WTC11 (cell line): ENCODE data around the gene CPLX3. TPM values are rescaled to one million over a fixed set of nuclear protein-coding genes. Genes with fewer than 3 reads are reported as not detected.

Experiments used
- ATAC-seq: fragments of 200-7000 bp; cut with Tn5 transposase; 2 replicates; pipeline ENCODE4 v1.10.0; 2021; ENCODE audit warnings: mild to moderate bottlenecking, moderate library complexity
- CTCF ChIA-PET: fragments of 300-600 bp; sonication (Branson Sonifier 250); formaldehyde crosslinking; loops from one replicate; lab custom pipeline; 2021; ENCODE audit warnings: antibody characterized with exemption; lab: Charles Lee
- POLR2A ChIA-PET: fragments of 350-600 bp; sonication (Branson Sonifier 250); formaldehyde crosslinking; loops from one replicate; lab custom pipeline; 2021; ENCODE audit warnings: antibody characterized with exemption; lab: Charles Lee
- DNase-seq: peaks from one replicate; pipeline ENCODE4 v3.0.0; 2021; ENCODE audit warnings: low spot score
- H3K27ac Mint-ChIP-seq: 2 replicates; pipeline ENCODE4 v1.8.0; 2021; ENCODE audit warnings: mixed read lengths
- H3K27me3 Mint-ChIP-seq: 2 replicates; pipeline ENCODE4 v1.8.0; 2021; ENCODE audit warnings: low read depth, mild to moderate bottlenecking, moderate library complexity, mixed read lengths
- H3K36me3 Mint-ChIP-seq: 2 replicates; pipeline ENCODE4 v1.8.0; 2021; ENCODE audit warnings: mixed read lengths
- H3K4me1 Mint-ChIP-seq: 2 replicates; pipeline ENCODE4 v1.8.0; 2022; ENCODE audit warnings: mixed read lengths
- H3K4me3 Mint-ChIP-seq: 2 replicates; pipeline ENCODE4 v1.8.0; 2021; ENCODE audit warnings: mild to moderate bottlenecking, moderate library complexity, mixed read lengths
- H3K9me3 Mint-ChIP-seq: 2 replicates; pipeline ENCODE4 v1.8.0; 2021; ENCODE audit warnings: mixed read lengths
- ELF4 ChIP-seq: sonication (generic); formaldehyde crosslinking; IDR thresholded peaks from 2 replicates; pipeline ENCODE4 v1.8.1; 2022; ENCODE audit warnings: low read depth, mild to moderate bottlenecking, moderate library complexity, missing genetic modification reagents
- IRF2 ChIP-seq: sonication (generic); formaldehyde crosslinking; IDR thresholded peaks from 2 replicates; pipeline ENCODE4 v1.8.0; 2022; ENCODE audit warnings: low read depth, missing genetic modification reagents, borderline replicate concordance
- KAT7 ChIP-seq: sonication (generic); formaldehyde crosslinking; IDR thresholded peaks from 2 replicates; pipeline ENCODE4 v1.8.1; 2023; ENCODE audit warnings: missing genetic modification reagents, mild to moderate bottlenecking, borderline replicate concordance
- MXD4 ChIP-seq: fragments of 250-450 bp; sonication (Bioruptor Pico); IDR thresholded peaks from 2 replicates; pipeline ENCODE4 v1.8.0; 2021; ENCODE audit warnings: mild to moderate bottlenecking, moderate library complexity, borderline replicate concordance
- NR1H2 ChIP-seq: sonication (generic); formaldehyde crosslinking; IDR thresholded peaks from 2 replicates; pipeline ENCODE4 v1.9.0; 2021; ENCODE audit warnings: mild to moderate bottlenecking, moderate library complexity, missing genetic modification reagents
- PRDM15 ChIP-seq: sonication (generic); formaldehyde crosslinking; IDR thresholded peaks from 2 replicates; pipeline ENCODE4 v1.8.0; 2022; ENCODE audit warnings: missing genetic modification reagents
- SMAD3 ChIP-seq: sonication (generic); formaldehyde crosslinking; IDR thresholded peaks from 2 replicates; pipeline ENCODE4 v1.8.0; 2022; ENCODE audit warnings: missing genetic modification reagents, mild to moderate bottlenecking, borderline replicate concordance
- TCF7 ChIP-seq: sonication (generic); formaldehyde crosslinking; IDR thresholded peaks from 2 replicates; pipeline ENCODE4 v1.8.0; 2022; ENCODE audit warnings: mild to moderate bottlenecking, low read depth, missing genetic modification reagents, moderate library complexity
- TEAD4 ChIP-seq: sonication (generic); formaldehyde crosslinking; IDR thresholded peaks from 2 replicates; pipeline ENCODE4 v1.8.0; 2022; ENCODE audit warnings: mild to moderate bottlenecking, missing genetic modification reagents
- ZMAT4 ChIP-seq: fragments of 250-450 bp; sonication (Bioruptor Pico); IDR thresholded peaks from 2 replicates; pipeline ENCODE4 v1.9.0; 2021; ENCODE audit warnings: mild to moderate bottlenecking
- ZNF219 ChIP-seq: sonication (generic); formaldehyde crosslinking; IDR thresholded peaks from 2 replicates; pipeline ENCODE4 v1.8.0; 2023; ENCODE audit warnings: missing genetic modification reagents, mild to moderate bottlenecking, borderline replicate concordance
- ZNF232 ChIP-seq: sonication (generic); formaldehyde crosslinking; IDR thresholded peaks from 2 replicates; pipeline ENCODE4 v1.8.0; 2022; ENCODE audit warnings: mild to moderate bottlenecking, missing genetic modification reagents
- ZNF671 ChIP-seq: fragments of 250-450 bp; sonication (Bioruptor Pico); IDR thresholded peaks from 2 replicates; pipeline ENCODE4 v1.8.0; 2021; ENCODE audit warnings: mild to moderate bottlenecking
- total RNA-seq: library from RNA; stranded (reverse); gene quantifications from 3 replicates; pipeline ENCODE4 v1.2.3, GENCODE V29; 2021
- TF ChIP-seq, protein P1 (sequence below): sonication (generic); formaldehyde crosslinking; IDR thresholded peaks from 2 replicates; pipeline ENCODE4 v1.8.0; 2022; ENCODE audit warnings: mild to moderate bottlenecking, missing genetic modification reagents
- TF ChIP-seq, protein P2 (sequence below): fragments of 250-450 bp; sonication (Bioruptor Pico); IDR thresholded peaks from 2 replicates; pipeline ENCODE4 v2.1.2; 2022; ENCODE audit warnings: mild to moderate bottlenecking, moderate library complexity
- TF ChIP-seq, protein P3 (sequence below): fragments of 250-450 bp; sonication (Bioruptor Pico); IDR thresholded peaks from 2 replicates; pipeline ENCODE4 v1.9.0; 2021; ENCODE audit warnings: mild to moderate bottlenecking

CPLX3 gene
- total RNA-seq, 1 experiment from 2014 or later, result 0.09 TPM

- Mint-ChIP-seq H3K36me3 (peaks cover 7% of the 10 kb centered on the region; the same call in 1 of the 2 replicates), H3K9me3 (no peaks in the 10 kb centered on the region), H3K4me1 (0 out of 2 replicates have a peak, but pooled peaks cover 2% of the 10 kb centered on the region), H3K27ac (no peak overlapping the region), H3K27me3 (no peaks in the 10 kb centered on the region), H3K4me3 (no peak overlapping the region)
- TF ChIP-seq, protein P1, sequence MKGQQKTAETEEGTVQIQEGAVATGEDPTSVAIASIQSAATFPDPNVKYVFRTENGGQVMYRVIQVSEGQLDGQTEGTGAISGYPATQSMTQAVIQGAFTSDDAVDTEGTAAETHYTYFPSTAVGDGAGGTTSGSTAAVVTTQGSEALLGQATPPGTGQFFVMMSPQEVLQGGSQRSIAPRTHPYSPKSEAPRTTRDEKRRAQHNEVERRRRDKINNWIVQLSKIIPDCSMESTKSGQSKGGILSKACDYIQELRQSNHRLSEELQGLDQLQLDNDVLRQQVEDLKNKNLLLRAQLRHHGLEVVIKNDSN (CRISPR knock-in tag), result no peak
- TF ChIP-seq ZNF671 (CRISPR knock-in tag) (no peak), ELF4 (CRISPR knock-in tag) (no peak), MXD4 (CRISPR knock-in tag) (no peak), ZMAT4 (CRISPR knock-in tag) (no peak), TCF7 (CRISPR knock-in tag) (no peak), SMAD3 (CRISPR knock-in tag) (no peak), ZNF232 (no peak), TEAD4 (CRISPR knock-in tag) (no peak), KAT7 (CRISPR knock-in tag) (no peak)
- TF ChIP-seq, protein P2, sequence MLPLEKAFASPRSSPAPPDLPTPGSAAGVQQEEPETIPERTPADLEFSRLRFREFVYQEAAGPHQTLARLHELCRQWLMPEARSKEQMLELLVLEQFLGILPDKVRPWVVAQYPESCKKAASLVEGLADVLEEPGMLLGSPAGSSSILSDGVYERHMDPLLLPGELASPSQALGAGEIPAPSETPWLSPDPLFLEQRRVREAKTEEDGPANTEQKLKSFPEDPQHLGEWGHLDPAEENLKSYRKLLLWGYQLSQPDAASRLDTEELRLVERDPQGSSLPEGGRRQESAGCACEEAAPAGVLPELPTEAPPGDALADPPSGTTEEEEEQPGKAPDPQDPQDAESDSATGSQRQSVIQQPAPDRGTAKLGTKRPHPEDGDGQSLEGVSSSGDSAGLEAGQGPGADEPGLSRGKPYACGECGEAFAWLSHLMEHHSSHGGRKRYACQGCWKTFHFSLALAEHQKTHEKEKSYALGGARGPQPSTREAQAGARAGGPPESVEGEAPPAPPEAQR (CRISPR knock-in tag), result no peak
- TF ChIP-seq, protein P3, sequence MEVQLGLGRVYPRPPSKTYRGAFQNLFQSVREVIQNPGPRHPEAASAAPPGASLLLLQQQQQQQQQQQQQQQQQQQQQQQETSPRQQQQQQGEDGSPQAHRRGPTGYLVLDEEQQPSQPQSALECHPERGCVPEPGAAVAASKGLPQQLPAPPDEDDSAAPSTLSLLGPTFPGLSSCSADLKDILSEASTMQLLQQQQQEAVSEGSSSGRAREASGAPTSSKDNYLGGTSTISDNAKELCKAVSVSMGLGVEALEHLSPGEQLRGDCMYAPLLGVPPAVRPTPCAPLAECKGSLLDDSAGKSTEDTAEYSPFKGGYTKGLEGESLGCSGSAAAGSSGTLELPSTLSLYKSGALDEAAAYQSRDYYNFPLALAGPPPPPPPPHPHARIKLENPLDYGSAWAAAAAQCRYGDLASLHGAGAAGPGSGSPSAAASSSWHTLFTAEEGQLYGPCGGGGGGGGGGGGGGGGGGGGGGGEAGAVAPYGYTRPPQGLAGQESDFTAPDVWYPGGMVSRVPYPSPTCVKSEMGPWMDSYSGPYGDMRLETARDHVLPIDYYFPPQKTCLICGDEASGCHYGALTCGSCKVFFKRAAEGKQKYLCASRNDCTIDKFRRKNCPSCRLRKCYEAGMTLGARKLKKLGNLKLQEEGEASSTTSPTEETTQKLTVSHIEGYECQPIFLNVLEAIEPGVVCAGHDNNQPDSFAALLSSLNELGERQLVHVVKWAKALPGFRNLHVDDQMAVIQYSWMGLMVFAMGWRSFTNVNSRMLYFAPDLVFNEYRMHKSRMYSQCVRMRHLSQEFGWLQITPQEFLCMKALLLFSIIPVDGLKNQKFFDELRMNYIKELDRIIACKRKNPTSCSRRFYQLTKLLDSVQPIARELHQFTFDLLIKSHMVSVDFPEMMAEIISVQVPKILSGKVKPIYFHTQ (CRISPR knock-in tag), result no peak
- POLR2A ChIA-PET, result no interaction called here
- ATAC-seq (no peak), DNase-seq (no peak)
- CTCF ChIA-PET, result interaction anchor here (1.5 to 1.6 kb wide), 2 partner anchors 32 to 171 kb away, joined by 5 read pairs; no protein-coding TSS in a partner anchor
Measured at GRCh38 chr15:74802862-74803447, 23.5 kb upstream of the CPLX3 start.

DNA sequence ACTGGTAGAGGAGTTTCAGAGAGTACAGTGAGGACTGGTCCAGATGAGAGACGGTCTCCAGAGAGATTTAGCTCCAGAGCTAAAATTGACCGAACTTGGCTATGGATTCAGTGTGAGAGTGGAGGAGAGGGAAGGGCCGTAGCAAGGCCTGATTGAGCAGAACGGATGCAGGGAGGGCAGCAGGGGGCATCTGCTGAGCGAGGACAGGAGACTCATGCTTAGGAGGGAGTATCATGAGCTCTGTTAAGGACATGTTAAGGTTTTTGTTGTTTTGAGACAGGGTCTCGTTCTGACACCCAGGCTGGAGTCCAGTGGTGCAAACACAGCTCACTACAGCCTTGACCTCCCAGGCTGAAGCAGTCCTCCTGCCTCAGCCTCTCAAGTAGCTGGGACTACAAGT lies 21.5 kb upstream of the CPLX3 start:
- ChIA-PET POLR2A (interaction anchor here (0.6 to 1.1 kb wide), 2 partner anchors 44 to 914 kb away, joined by 3 read pairs; no protein-coding TSS in a partner anchor), CTCF (interaction anchor here (0.7 to 5.0 kb wide), 7 partner anchors 11 to 173 kb away, joined by 3 to 30 read pairs (median 5); no protein-coding TSS in a partner anchor)
- peaks cover 7% of the 10 kb centered on the region; the same call in 1 of the 2 replicates for H3K36me3 Mint-ChIP-seq
- H3K27ac Mint-ChIP-seq, result peak overlapping the region; percentile 68; the same call in 1 of the 2 replicates
- H3K4me3 Mint-ChIP-seq, result no peak overlapping the region
- ATAC-seq (no peak), DNase-seq (no peak)
- no peak for TF ChIP-seq ZNF219 (CRISPR knock-in tag)
- no peak for TF ChIP-seq PRDM15 (CRISPR knock-in tag)
- no peak for TF ChIP-seq IRF2
- TF ChIP-seq NR1H2, result no peak
- no peaks in the 10 kb centered on the region for H3K9me3 Mint-ChIP-seq
- no peaks in the 10 kb centered on the region for H3K27me3 Mint-ChIP-seq
- H3K4me1 Mint-ChIP-seq, result peaks cover 7% of the 10 kb centered on the region
